ENCODE data around the gene ZBTB7B.

The ZBTB7B gene

DNA sequence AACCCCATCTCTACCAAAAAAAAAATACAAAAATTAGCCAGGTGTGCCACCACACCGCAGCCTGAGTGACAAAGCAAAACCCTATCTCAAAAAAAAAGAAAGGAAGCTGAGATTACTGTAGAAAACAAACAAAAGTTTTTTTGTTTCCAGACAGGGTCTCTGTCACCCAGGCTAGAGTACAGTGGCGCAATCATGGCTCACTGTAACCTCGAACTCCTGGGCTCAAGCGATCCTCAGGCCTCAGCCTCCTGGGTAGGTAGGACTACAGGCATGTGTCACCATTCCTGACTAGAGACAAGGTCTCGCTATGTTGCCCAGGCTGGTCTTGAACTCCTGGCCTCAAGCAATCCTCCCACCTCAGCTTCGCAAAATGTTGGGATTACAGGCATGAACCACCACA, 38.2 kb upstream of the ZBTB7B start:
- H3K23ac ChIP-seq (ENCODE audit: low read length): no peak overlapping the region
- peaks cover 29% of the 10 kb centered on the region for H3K79me2 ChIP-seq (ENCODE audit: control insufficient read depth, insufficient read depth, low read length)
- no peak overlapping the region for H2BK5ac ChIP-seq (ENCODE audit: low read length)
- whole genome bisulfite sequencing (ENCODE audit: extremely low coverage, insufficient coverage, low lambda C conversion rate): no CpG with 5 or more reads among the region's 6 CpGs
- H2BK15ac ChIP-seq (replicated peaks; ENCODE audit: low read depth): no peak overlapping the region
- no peak overlapping the region for H3K9ac ChIP-seq (ENCODE audit: low read length)
- no peak overlapping the region for H3K4me2 ChIP-seq (ENCODE audit: low read length)
- no peak overlapping the region for H3K18ac ChIP-seq (ENCODE audit: low read length)
- no peak overlapping the region for H3K56ac ChIP-seq (ENCODE audit: low read length)
- H3K4ac ChIP-seq (ENCODE audit: low read depth, low read length): no peak overlapping the region
- no peak overlapping the region for H3K4me3 ChIP-seq (ENCODE audit: low read length)
- H3K27ac ChIP-seq (ENCODE audit: low read depth, low read length): no peak overlapping the region
- H4K5ac ChIP-seq (ENCODE audit: low read length): no peak overlapping the region
- H3K4me1 ChIP-seq (ENCODE audit: control insufficient read depth, low read depth, low read length): peaks cover 4% of the 10 kb centered on the region
- no peak overlapping the region for H4K8ac ChIP-seq (ENCODE audit: low read depth, low read length)
- peaks cover 26% of the 10 kb centered on the region for H3K79me1 ChIP-seq (ENCODE audit: low read length)
- no peak overlapping the region for H2BK120ac ChIP-seq (ENCODE audit: low read depth, low read length)
- H3K36me3 ChIP-seq (ENCODE audit: control insufficient read depth, insufficient read depth, low read length): peaks cover 26% of the 10 kb centered on the region
- DNase-seq: no peak
- no peak overlapping the region for H2AK5ac ChIP-seq (ENCODE audit: low read length)
- no peaks in the 10 kb centered on the region for H3K27me3 ChIP-seq (ENCODE audit: insufficient read depth, low read length, poor library complexity)

GRCh38 chr1:154966111-154966510, 36.5 kb upstream of the ZBTB7B start:
- H3K79me1 ChIP-seq (ENCODE audit: low read length): peaks cover 27% of the 10 kb centered on the region
- H3K4me1 ChIP-seq (ENCODE audit: control insufficient read depth, low read depth, low read length): no peaks in the 10 kb centered on the region
- no peak overlapping the region for H3K9ac ChIP-seq (ENCODE audit: low read length)
- H3K27ac ChIP-seq (ENCODE audit: low read depth, low read length): no peak overlapping the region
- no peak overlapping the region for H2BK5ac ChIP-seq (ENCODE audit: low read length)
- no peak overlapping the region for H2BK15ac ChIP-seq (replicated peaks; ENCODE audit: low read depth)
- no CpG with 5 or more reads among the region's 7 CpGs for WGBS (ENCODE audit: extremely low coverage, insufficient coverage, low lambda C conversion rate)
- no peak overlapping the region for H3K4me2 ChIP-seq (ENCODE audit: low read length)
- H3K36me3 ChIP-seq (ENCODE audit: control insufficient read depth, insufficient read depth, low read length): peaks cover 26% of the 10 kb centered on the region
- no peak overlapping the region for H4K5ac ChIP-seq (ENCODE audit: low read length)
- no peak overlapping the region for H2AK5ac ChIP-seq (ENCODE audit: low read length)
- H3K27me3 ChIP-seq (ENCODE audit: insufficient read depth, low read length, poor library complexity): no peaks in the 10 kb centered on the region
- H4K8ac ChIP-seq (ENCODE audit: low read depth, low read length): no peak overlapping the region
- H3K18ac ChIP-seq (ENCODE audit: low read length): no peak overlapping the region
- no peak overlapping the region for H3K56ac ChIP-seq (ENCODE audit: low read length)
- no peak overlapping the region for H3K4me3 ChIP-seq (ENCODE audit: low read length)
- no peak overlapping the region for H3K4ac ChIP-seq (ENCODE audit: low read depth, low read length)
- no peak overlapping the region for H2BK120ac ChIP-seq (ENCODE audit: low read depth, low read length)
- H3K79me2 ChIP-seq (ENCODE audit: control insufficient read depth, insufficient read depth, low read length): peaks cover 35% of the 10 kb centered on the region
- no peak overlapping the region for H3K23ac ChIP-seq (ENCODE audit: low read length)
- DNase-seq: no peak

- H3K4ac ChIP-seq (ENCODE audit: low read depth, low read length): no peak overlapping the region
- H3K27me3 ChIP-seq (ENCODE audit: insufficient read depth, low read length, poor library complexity): no peaks in the 10 kb centered on the region
- no peak overlapping the region for H3K23ac ChIP-seq (ENCODE audit: low read length)
- no peak overlapping the region for H3K18ac ChIP-seq (ENCODE audit: low read length)
- H3K4me1 ChIP-seq (ENCODE audit: control insufficient read depth, low read depth, low read length): peaks cover 6% of the 10 kb centered on the region
- H4K5ac ChIP-seq (ENCODE audit: low read length): no peak overlapping the region
- no peak overlapping the region for H2BK120ac ChIP-seq (ENCODE audit: low read depth, low read length)
- no peak overlapping the region for H2BK5ac ChIP-seq (ENCODE audit: low read length)
- no peak overlapping the region for H3K56ac ChIP-seq (ENCODE audit: low read length)
- no peak overlapping the region for H2BK15ac ChIP-seq (replicated peaks; ENCODE audit: low read depth)
- H3K79me2 ChIP-seq (ENCODE audit: control insufficient read depth, insufficient read depth, low read length): peaks cover 37% of the 10 kb centered on the region
- peaks cover 27% of the 10 kb centered on the region for H3K79me1 ChIP-seq (ENCODE audit: low read length)
- H3K4me2 ChIP-seq (ENCODE audit: low read length): no peak overlapping the region
- WGBS (ENCODE audit: extremely low coverage, insufficient coverage, low lambda C conversion rate): no CpG with 5 or more reads among the region's 5 CpGs
- H3K27ac ChIP-seq (ENCODE audit: low read depth, low read length): no peak overlapping the region
- no peak overlapping the region for H4K8ac ChIP-seq (ENCODE audit: low read depth, low read length)
- H3K4me3 ChIP-seq (ENCODE audit: low read length): no peak overlapping the region
- peaks cover 26% of the 10 kb centered on the region for H3K36me3 ChIP-seq (ENCODE audit: control insufficient read depth, insufficient read depth, low read length)
- no peak overlapping the region for H2AK5ac ChIP-seq (ENCODE audit: low read length)
- H3K9ac ChIP-seq (ENCODE audit: low read length): peak overlapping the region; percentile 15
- no peak for DNase-seq
Observed at GRCh38 chr1:154967331-154967950, 35.2 kb upstream of the ZBTB7B start.

GRCh38 chr1:154968731-154969130, 33.9 kb upstream of the ZBTB7B start:
- H4K5ac ChIP-seq (ENCODE audit: low read length): no peak overlapping the region
- no peak overlapping the region for H3K4ac ChIP-seq (ENCODE audit: low read depth, low read length)
- WGBS (ENCODE audit: extremely low coverage, insufficient coverage, low lambda C conversion rate): no CpG with 5 or more reads among the region's 3 CpGs
- H3K27me3 ChIP-seq (ENCODE audit: insufficient read depth, low read length, poor library complexity): no peaks in the 10 kb centered on the region
- no peak overlapping the region for H2BK120ac ChIP-seq (ENCODE audit: low read depth, low read length)
- H2AK5ac ChIP-seq (ENCODE audit: low read length): no peak overlapping the region
- H3K4me1 ChIP-seq (ENCODE audit: control insufficient read depth, low read depth, low read length): peaks cover 6% of the 10 kb centered on the region
- no peak overlapping the region for H3K27ac ChIP-seq (ENCODE audit: low read depth, low read length)
- H3K18ac ChIP-seq (ENCODE audit: low read length): no peak overlapping the region
- no peak overlapping the region for H4K8ac ChIP-seq (ENCODE audit: low read depth, low read length)
- H3K56ac ChIP-seq (ENCODE audit: low read length): peak overlapping the region; percentile 87
- H2BK5ac ChIP-seq (ENCODE audit: low read length): no peak overlapping the region
- H3K4me2 ChIP-seq (ENCODE audit: low read length): peak overlapping the region; percentile 73
- peak overlapping the region; percentile 79 for H3K4me3 ChIP-seq (ENCODE audit: low read length)
- peaks cover 21% of the 10 kb centered on the region for H3K36me3 ChIP-seq (ENCODE audit: control insufficient read depth, insufficient read depth, low read length)
- peak overlapping the region; percentile 95 for H3K9ac ChIP-seq (ENCODE audit: low read length)
- H2BK15ac ChIP-seq (replicated peaks; ENCODE audit: low read depth): no peak overlapping the region
- peaks cover 26% of the 10 kb centered on the region for H3K79me1 ChIP-seq (ENCODE audit: low read length)
- no peak overlapping the region for H3K23ac ChIP-seq (ENCODE audit: low read length)
- peak; percentile 29 for DNase-seq
- H3K79me2 ChIP-seq (ENCODE audit: control insufficient read depth, insufficient read depth, low read length): peaks cover 37% of the 10 kb centered on the region

- Histone ChIP-seq H3K27me3 (ENCODE audit: insufficient read depth, low read length, poor library complexity) (no peaks in the 10 kb centered on the region), H3K36me3 (ENCODE audit: control insufficient read depth, insufficient read depth, low read length) (peaks cover 17% of the 10 kb centered on the region), H4K8ac (ENCODE audit: low read depth, low read length) (no peak overlapping the region), H3K27ac (ENCODE audit: low read depth, low read length) (no peak overlapping the region), H3K4me2 (ENCODE audit: low read length) (peak overlapping the region; percentile 73), H2BK5ac (ENCODE audit: low read length) (no peak overlapping the region), H3K18ac (ENCODE audit: low read length) (no peak overlapping the region), H3K23ac (ENCODE audit: low read length) (peak overlapping the region; percentile 59), H3K79me2 (ENCODE audit: control insufficient read depth, insufficient read depth, low read length) (peaks cover 37% of the 10 kb centered on the region), H4K5ac (ENCODE audit: low read length) (no peak overlapping the region), H2AK5ac (ENCODE audit: low read length) (peak overlapping the region; percentile 59), H3K4me3 (ENCODE audit: low read length) (peak overlapping the region; percentile 79), H3K4me1 (ENCODE audit: control insufficient read depth, low read depth, low read length) (peaks cover 6% of the 10 kb centered on the region), H3K79me1 (ENCODE audit: low read length) (peaks cover 25% of the 10 kb centered on the region), H3K9ac (ENCODE audit: low read length) (peak overlapping the region; percentile 95), H3K4ac (ENCODE audit: low read depth, low read length) (no peak overlapping the region), H3K56ac (ENCODE audit: low read length) (peak overlapping the region; percentile 87), H2BK15ac (replicated peaks; ENCODE audit: low read depth) (no peak overlapping the region), H2BK120ac (ENCODE audit: low read depth, low read length) (no peak overlapping the region)
- DNase-seq: no peak
- no CpG with 5 or more reads among the region's 5 CpGs for WGBS (ENCODE audit: extremely low coverage, insufficient coverage, low lambda C conversion rate)
Observed at GRCh38 chr1:154969246-154969645, 33.4 kb upstream of the ZBTB7B start.

Measured in mesendoderm (in vitro differentiated cells).